Neural progenitor cell (in vitro differentiated cells): Measurements from ENCODE around the gene SMARCC2. TPM values are rescaled to one million over a fixed set of nuclear protein-coding genes. Genes with fewer than 3 reads are reported as not detected.

ENCODE experiments used
- DNase-seq: peaks from one replicate; pipeline ENCODE4 v3.0.0-alpha.2; 2016; ENCODE audit warnings: low spot score
- H2AFZ ChIP-seq: fragments of 200-600 bp; sonication (generic); replicated peaks from 2 replicates; pipeline ENCODE4 v1.6.1; 2016; ENCODE audit warnings: antibody characterized with exemption
- H3F3A ChIP-seq: fragments of 200-600 bp; sonication (generic); 2 replicates; pipeline ENCODE4 v1.6.1; 2016; ENCODE audit warnings: antibody characterized with exemption, low read depth
- H3K27ac ChIP-seq: fragments of 200-600 bp; sonication (generic); 2 replicates; pipeline ENCODE4 v1.5.1; 2016; ENCODE audit warnings: mild to moderate bottlenecking
- H3K27me3 ChIP-seq: fragments of 200-600 bp; sonication (generic); 2 replicates; pipeline ENCODE4 v1.6.1; 2016; ENCODE audit warnings: mild to moderate bottlenecking, moderate library complexity
- H3K36me3 ChIP-seq: fragments of 200-600 bp; sonication (generic); 2 replicates; pipeline ENCODE4 v1.5.1; 2016
- H3K4me1 ChIP-seq: fragments of 200-600 bp; sonication (generic); 2 replicates; pipeline ENCODE4 v1.6.1; 2016; ENCODE audit warnings: mixed run types
- H3K4me2 ChIP-seq: fragments of 200-600 bp; sonication (generic); 2 replicates; pipeline ENCODE4 v1.6.1; 2016
- H3K4me3 ChIP-seq: fragments of 200-600 bp; sonication (generic); 2 replicates; pipeline ENCODE4 v1.5.1; 2016
- H3K79me2 ChIP-seq: fragments of 200-600 bp; sonication (generic); 2 replicates; pipeline ENCODE4 v1.6.1; 2016; ENCODE audit warnings: low read depth
- H3K9ac ChIP-seq: fragments of 200-600 bp; sonication (generic); 2 replicates; pipeline ENCODE4 v1.6.1; 2016
- H3K9me3 ChIP-seq: fragments of 200-600 bp; sonication (generic); 2 replicates; pipeline ENCODE4 v1.5.1; 2016; ENCODE audit warnings: low read depth
- H4K20me1 ChIP-seq: fragments of 200-600 bp; sonication (generic); 2 replicates; pipeline ENCODE4 v1.6.1; 2016; ENCODE audit warnings: low read depth
- H3K27ac Mint-ChIP-seq: 3 replicates; pipeline ENCODE4 v1.8.0; 2021; ENCODE audit warnings: mixed read lengths
- H3K27me3 Mint-ChIP-seq: 2 replicates; pipeline ENCODE4 v1.8.0; 2022; ENCODE audit warnings: low read depth, mild to moderate bottlenecking, inconsistent platforms, moderate library complexity, mixed read lengths; ENCODE audit not compliant: insufficient read depth
- H3K36me3 Mint-ChIP-seq: 3 replicates; pipeline ENCODE4 v1.8.0; 2021; ENCODE audit warnings: mixed read lengths
- H3K4me1 Mint-ChIP-seq: 3 replicates; pipeline ENCODE4 v1.8.0; 2021; ENCODE audit warnings: mixed read lengths
- H3K4me3 Mint-ChIP-seq: 3 replicates; pipeline ENCODE4 v1.8.0; 2021; ENCODE audit warnings: mild to moderate bottlenecking, moderate library complexity, mixed read lengths
- H3K9me3 Mint-ChIP-seq: 3 replicates; pipeline ENCODE4 v1.8.0; 2020; ENCODE audit warnings: mixed read lengths
- EZH2 ChIP-seq: fragments of 200-600 bp; sonication (generic); IDR thresholded peaks from 2 replicates; pipeline ENCODE4 v1.6.1; 2017; ENCODE audit warnings: antibody characterized with exemption, mild to moderate bottlenecking, moderate library complexity
- EZH2phosphoT487 ChIP-seq: fragments of 200-600 bp; sonication (generic); IDR thresholded peaks from 2 replicates; pipeline ENCODE4 v1.6.1; 2017; ENCODE audit warnings: antibody characterized with exemption
- total RNA-seq: library from RNA; depleted of rRNA; stranded (reverse); fragments of >200 nt; gene quantifications from 2 replicates; pipeline ENCODE4 v1.2.3, GENCODE V29; 2015; ENCODE audit warnings: low replicate concordance
- TF ChIP-seq, protein P1 (sequence below): fragments of 200-600 bp; sonication (generic); IDR thresholded peaks from 2 replicates; pipeline ENCODE4 v1.5.1; 2017; ENCODE audit warnings: antibody characterized with exemption, mild to moderate bottlenecking

The SMARCC2 gene
- total RNA-seq, 1 donor from 2014 or later, result 103 TPM

DNA sequence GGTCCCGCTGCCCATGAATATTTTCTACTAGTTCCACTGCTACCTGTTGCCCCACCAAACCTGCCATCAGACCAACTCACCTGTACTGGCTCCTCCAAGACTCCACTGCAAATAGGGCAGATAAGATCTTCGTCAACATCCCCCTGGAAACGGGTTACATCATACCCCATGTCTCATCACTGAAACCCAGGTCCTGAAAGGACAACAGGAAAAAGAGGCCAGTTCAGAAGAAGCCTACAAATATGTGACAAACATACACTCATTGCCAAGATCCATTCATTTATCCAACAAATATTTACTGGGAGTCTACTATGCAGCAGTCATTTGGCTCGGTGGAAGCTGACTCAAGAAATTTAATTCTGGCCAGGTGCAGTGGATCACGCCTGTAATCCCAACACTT lies 24.6 kb upstream of the SMARCC2 start:
- DNase-seq, result no peak
- Histone ChIP-seq H3K27ac (no peak overlapping the region), H3K4me1 (no peaks in the 10 kb centered on the region), H3K36me3 (peaks cover 4% of the 10 kb centered on the region), H3K79me2 (peaks cover 26% of the 10 kb centered on the region), H3K27me3 (no peaks in the 10 kb centered on the region), H2AFZ (no peak overlapping the region), H3F3A (no peaks in the 10 kb centered on the region), H3K4me3 (no peak overlapping the region), H3K9ac (no peak overlapping the region), H3K4me2 (no peak overlapping the region), H4K20me1 (peaks cover 6% of the 10 kb centered on the region), H3K9me3 (no peaks in the 10 kb centered on the region)
- Mint-ChIP-seq H3K27me3 (no peaks in the 10 kb centered on the region), H3K9me3 (peaks cover 2% of the 10 kb centered on the region), H3K4me3 (no peak overlapping the region), H3K27ac (no peak overlapping the region), H3K36me3 (peaks cover 38% of the 10 kb centered on the region), H3K4me1 (no peaks in the 10 kb centered on the region)
- TF ChIP-seq, protein P1, sequence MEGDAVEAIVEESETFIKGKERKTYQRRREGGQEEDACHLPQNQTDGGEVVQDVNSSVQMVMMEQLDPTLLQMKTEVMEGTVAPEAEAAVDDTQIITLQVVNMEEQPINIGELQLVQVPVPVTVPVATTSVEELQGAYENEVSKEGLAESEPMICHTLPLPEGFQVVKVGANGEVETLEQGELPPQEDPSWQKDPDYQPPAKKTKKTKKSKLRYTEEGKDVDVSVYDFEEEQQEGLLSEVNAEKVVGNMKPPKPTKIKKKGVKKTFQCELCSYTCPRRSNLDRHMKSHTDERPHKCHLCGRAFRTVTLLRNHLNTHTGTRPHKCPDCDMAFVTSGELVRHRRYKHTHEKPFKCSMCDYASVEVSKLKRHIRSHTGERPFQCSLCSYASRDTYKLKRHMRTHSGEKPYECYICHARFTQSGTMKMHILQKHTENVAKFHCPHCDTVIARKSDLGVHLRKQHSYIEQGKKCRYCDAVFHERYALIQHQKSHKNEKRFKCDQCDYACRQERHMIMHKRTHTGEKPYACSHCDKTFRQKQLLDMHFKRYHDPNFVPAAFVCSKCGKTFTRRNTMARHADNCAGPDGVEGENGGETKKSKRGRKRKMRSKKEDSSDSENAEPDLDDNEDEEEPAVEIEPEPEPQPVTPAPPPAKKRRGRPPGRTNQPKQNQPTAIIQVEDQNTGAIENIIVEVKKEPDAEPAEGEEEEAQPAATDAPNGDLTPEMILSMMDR, result no peak
- TF ChIP-seq EZH2 (no peak), EZH2phosphoT487 (no peak)

- H3K4me3 Mint-ChIP-seq, result no peak overlapping the region
- H3F3A ChIP-seq, result peaks cover 8% of the 10 kb centered on the region
- no peak overlapping the region for H3K27ac Mint-ChIP-seq
- no peak for TF ChIP-seq EZH2phosphoT487
- TF ChIP-seq, protein P1, result no peak
- TF ChIP-seq EZH2, result no peak
- H3K4me3 ChIP-seq, result no peak overlapping the region
- no peak overlapping the region for H2AFZ ChIP-seq
- no peak overlapping the region for H3K9ac ChIP-seq
- H3K4me2 ChIP-seq, result no peak overlapping the region
- H3K9me3 Mint-ChIP-seq, result peaks cover 2% of the 10 kb centered on the region
- no peaks in the 10 kb centered on the region for H3K4me1 Mint-ChIP-seq
- H3K27ac ChIP-seq, result no peak overlapping the region
- H3K36me3 Mint-ChIP-seq, result peaks cover 42% of the 10 kb centered on the region
- H3K36me3 ChIP-seq, result peaks cover 4% of the 10 kb centered on the region
- no peak for DNase-seq
- H3K9me3 ChIP-seq, result no peaks in the 10 kb centered on the region
- H3K27me3 ChIP-seq, result no peaks in the 10 kb centered on the region
- no peaks in the 10 kb centered on the region for H3K4me1 ChIP-seq
- no peaks in the 10 kb centered on the region for H3K27me3 Mint-ChIP-seq
- peaks cover 11% of the 10 kb centered on the region for H3K79me2 ChIP-seq
- peaks cover 6% of the 10 kb centered on the region for H4K20me1 ChIP-seq
These were observed 23.1 kb upstream of the SMARCC2 start for GRCh38 chr12:56212361-56212760.

DNA sequence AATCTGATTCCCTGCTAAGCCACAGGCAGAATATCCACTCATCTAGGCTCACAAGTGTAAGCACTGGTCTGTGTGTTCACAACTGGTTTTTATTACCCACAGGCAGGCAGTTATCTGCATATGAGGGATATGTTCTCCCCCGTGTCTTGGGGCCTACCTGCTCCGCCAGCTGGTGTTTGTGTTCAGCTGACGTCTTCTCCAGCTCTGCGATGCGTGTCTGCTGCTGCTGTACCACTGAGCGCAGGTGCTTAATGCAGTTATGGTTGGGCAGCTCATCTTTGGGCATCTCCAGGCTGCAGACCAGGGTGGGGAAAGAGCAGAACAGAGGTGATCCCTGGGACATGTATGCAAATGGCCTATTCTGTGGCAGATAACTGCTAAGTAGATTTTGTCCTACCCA lies 18.7 kb upstream of the SMARCC2 start:
- no peaks in the 10 kb centered on the region for H3K27me3 Mint-ChIP-seq
- Histone ChIP-seq H4K20me1 (no peaks in the 10 kb centered on the region), H3K27me3 (no peaks in the 10 kb centered on the region), H3K9me3 (no peaks in the 10 kb centered on the region), H3K27ac (no peak overlapping the region), H3K4me1 (no peaks in the 10 kb centered on the region), H3K9ac (no peak overlapping the region), H3K36me3 (peaks cover 4% of the 10 kb centered on the region), H3K79me2 (no peaks in the 10 kb centered on the region), H3K4me3 (no peak overlapping the region), H3F3A (peaks cover 27% of the 10 kb centered on the region), H3K4me2 (no peak overlapping the region), H2AFZ (no peak overlapping the region)
- no peak overlapping the region for H3K27ac Mint-ChIP-seq
- no peaks in the 10 kb centered on the region for H3K9me3 Mint-ChIP-seq
- no peak for TF ChIP-seq EZH2phosphoT487
- TF ChIP-seq, protein P1, result no peak
- H3K4me3 Mint-ChIP-seq, result no peak overlapping the region
- DNase-seq, result no peak
- H3K4me1 Mint-ChIP-seq, result no peaks in the 10 kb centered on the region
- H3K36me3 Mint-ChIP-seq, result peaks cover 33% of the 10 kb centered on the region
